Measurements from ENCODE around the gene USP13.

DNA sequence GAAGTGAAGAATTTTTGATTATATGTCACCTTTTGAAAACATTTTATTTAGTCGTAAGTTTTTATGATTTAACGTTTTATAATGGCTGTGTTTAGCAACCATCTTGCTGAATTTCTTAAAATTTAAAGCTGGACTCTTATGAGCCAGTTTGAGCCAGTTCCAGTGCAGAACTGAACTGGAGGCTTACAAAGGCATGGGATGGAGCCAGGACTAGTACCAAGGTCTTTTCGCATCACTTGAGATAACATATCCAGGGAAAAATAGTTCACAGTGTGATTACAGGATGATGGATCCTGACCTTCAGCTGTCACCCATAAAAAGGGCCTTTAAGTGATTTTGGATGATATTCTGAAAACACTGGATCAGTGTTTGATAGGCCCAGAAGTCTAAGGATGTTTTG, 51.0 kb downstream of the USP13 start:
- TF ChIP-seq, protein P1, sequence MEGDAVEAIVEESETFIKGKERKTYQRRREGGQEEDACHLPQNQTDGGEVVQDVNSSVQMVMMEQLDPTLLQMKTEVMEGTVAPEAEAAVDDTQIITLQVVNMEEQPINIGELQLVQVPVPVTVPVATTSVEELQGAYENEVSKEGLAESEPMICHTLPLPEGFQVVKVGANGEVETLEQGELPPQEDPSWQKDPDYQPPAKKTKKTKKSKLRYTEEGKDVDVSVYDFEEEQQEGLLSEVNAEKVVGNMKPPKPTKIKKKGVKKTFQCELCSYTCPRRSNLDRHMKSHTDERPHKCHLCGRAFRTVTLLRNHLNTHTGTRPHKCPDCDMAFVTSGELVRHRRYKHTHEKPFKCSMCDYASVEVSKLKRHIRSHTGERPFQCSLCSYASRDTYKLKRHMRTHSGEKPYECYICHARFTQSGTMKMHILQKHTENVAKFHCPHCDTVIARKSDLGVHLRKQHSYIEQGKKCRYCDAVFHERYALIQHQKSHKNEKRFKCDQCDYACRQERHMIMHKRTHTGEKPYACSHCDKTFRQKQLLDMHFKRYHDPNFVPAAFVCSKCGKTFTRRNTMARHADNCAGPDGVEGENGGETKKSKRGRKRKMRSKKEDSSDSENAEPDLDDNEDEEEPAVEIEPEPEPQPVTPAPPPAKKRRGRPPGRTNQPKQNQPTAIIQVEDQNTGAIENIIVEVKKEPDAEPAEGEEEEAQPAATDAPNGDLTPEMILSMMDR (IDR thresholded peaks at IDR 0.05): no peak
- no peak for TF ChIP-seq EZH2 (IDR thresholded peaks at IDR 0.05; ENCODE audit: borderline replicate concordance, insufficient read depth, low read depth, low read length, poor library complexity, severe bottlenecking)
